Measurements from ENCODE around the gene SLC9A1.

Gene SLC9A1

DNA sequence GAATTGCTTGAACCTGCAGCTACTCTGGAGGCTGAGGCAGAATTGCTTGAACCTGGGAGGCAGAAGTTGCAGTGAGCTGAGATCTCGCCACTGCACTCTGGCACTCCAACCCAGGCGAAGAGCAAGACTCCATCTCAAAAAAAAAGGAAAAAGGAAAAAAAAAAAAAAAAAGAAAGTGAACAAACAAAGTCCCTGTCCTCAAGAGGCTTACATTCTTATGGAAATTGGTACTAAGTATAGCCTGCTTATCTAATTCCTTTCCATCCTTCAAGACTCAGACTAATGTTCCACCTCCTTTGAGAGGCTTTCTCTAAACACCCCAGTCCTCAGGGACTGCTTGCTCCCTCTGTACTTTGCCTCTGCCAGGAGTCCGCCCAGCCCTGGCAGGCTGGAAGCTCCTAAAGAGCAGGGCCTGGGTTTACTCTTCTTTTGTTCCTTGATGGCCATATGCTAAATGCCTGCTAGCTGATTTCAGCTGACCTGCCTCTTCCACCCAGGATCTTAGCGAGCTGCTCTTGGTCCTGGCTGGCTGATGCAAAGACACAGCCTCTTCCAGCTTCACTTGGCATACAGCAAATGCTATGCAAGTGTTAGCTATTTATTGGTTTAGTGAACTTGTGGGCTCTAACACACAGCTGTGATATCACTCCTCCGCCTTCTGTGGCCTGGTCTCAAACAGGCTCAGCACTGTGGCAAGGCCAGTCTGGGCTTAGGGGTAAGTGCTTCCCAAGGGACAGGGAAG, 9.8 kb downstream of the SLC9A1 start:
- FAIRE-seq, result no peak
- no peak for DNase-seq (ENCODE audit: insufficient read length, low spot score)

DNA sequence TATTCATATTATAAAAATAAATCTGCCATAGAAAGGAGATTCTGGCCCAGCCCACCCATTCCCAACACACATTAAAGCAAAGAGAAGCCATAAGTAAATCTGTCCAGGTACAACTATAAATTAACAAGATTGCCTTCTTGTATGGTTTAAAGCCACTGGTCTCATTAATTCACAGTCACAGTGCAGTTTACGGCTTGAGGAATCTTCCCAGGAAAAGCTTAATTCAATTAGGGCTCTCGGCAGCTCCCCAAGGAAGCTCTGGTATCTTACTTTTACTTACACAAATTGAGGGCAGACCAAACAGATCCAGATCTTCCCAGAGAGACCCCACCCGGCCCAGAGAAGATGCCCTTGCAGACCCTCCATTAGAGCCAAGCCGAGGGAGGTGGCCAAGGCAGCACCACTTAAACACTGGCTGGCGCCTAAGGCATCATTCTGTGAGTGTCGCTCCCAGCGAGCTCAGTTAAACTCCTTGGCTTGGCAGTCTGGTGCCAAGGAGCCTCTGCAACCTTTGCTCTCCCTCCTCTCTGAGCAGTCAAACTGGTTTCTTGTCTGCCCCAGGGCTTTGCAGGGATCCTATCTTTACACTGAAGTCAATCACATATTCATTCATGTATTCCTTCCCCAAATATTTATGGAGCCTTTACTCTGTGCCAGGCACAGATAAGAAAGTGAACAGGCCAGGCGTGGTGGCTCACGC, 10.7 kb downstream of the SLC9A1 start:
- FAIRE-seq (no peak), DNase-seq (ENCODE audit: insufficient read length, low spot score) (no peak)
- TF ChIP-seq POLR2A (IDR thresholded peaks at IDR 0.05; ENCODE audit: low read depth, low read length), result no peak

More for the DNA sequence above, 9.8 kb downstream of the SLC9A1 start:
- no peak for TF ChIP-seq POLR2A (IDR thresholded peaks at IDR 0.05; ENCODE audit: low read depth, low read length)

- FAIRE-seq (no peak), DNase-seq (ENCODE audit: insufficient read length, low spot score) (no peak)
- no peak for TF ChIP-seq POLR2A (IDR thresholded peaks at IDR 0.05; ENCODE audit: low read depth, low read length)
These were observed 11.5 kb downstream of the SLC9A1 start for GRCh38 chr1:27143401-27143800.

- DNase-seq (ENCODE audit: insufficient read length, low spot score), result no peak
- no peak for FAIRE-seq
- TF ChIP-seq POLR2A (IDR thresholded peaks at IDR 0.05; ENCODE audit: low read depth, low read length), result no peak
These were observed 12.5 kb downstream of the SLC9A1 start for GRCh38 chr1:27142464-27142863.

- DNase-seq (ENCODE audit: insufficient read length, low spot score), result no peak
- no peak for TF ChIP-seq POLR2A (IDR thresholded peaks at IDR 0.05; ENCODE audit: low read depth, low read length)
- FAIRE-seq, result no peak
These were observed 13.5 kb downstream of the SLC9A1 start for GRCh38 chr1:27141266-27142003.

DNA sequence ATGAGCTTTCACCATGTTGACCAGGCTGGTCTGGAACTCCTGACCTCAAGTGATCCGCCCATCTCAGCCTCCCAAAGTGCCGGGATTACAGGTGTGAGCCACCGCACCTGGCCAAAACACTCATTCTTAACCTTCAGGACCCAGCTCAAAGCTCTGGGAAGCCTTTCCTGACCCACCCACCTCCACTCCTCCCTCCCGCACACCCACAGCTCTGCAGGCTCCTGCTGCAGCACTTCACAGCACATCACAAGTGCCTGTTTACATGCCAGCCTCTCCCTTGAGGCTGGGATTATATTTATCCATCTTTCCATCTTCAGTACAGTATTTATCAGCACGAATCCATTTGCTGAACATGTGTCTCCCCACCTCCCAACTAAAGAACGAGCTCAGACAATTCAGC, 14.9 kb downstream of the SLC9A1 start:
- FAIRE-seq, result no peak
- TF ChIP-seq POLR2A (IDR thresholded peaks at IDR 0.05; ENCODE audit: low read depth, low read length), result no peak
- no peak for DNase-seq (ENCODE audit: insufficient read length, low spot score)

GRCh38 chr1:27138927-27139326, 16.0 kb downstream of the SLC9A1 start:
- TF ChIP-seq POLR2A (IDR thresholded peaks at IDR 0.05; ENCODE audit: low read depth, low read length), result no peak
- no peak for FAIRE-seq
- no peak for DNase-seq (ENCODE audit: insufficient read length, low spot score)

GRCh38 chr1:27138368-27138767, 16.6 kb downstream of the SLC9A1 start:
- no peak for TF ChIP-seq POLR2A (IDR thresholded peaks at IDR 0.05; ENCODE audit: low read depth, low read length)
- DNase-seq (ENCODE audit: insufficient read length, low spot score) (no peak), FAIRE-seq (no peak)

DNA sequence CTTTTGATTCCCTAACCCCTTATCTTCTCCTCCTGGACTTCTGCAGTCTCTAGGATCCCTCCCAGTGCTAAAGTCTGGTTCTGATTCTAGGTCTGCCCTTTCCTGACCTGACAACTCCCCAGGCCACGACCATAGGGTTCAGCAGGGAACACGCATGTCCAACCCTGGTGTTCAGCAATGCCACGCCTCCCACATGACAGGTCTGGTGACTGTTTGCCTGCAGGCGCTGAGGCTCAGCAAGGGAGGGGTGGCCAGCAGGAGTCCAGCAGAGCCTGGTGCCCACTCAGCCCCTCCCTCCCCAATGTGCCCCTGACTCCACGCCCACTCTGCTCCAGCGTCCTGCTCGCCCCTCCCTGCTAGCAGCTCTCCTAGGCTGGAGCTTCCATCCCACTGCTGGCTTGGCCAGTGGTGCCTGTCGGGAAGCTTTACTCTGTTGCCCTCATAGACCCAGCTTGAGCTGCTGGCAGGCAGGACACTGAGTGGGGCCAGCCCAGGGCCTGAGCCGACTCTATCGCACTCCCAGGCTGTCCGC, 17.3 kb downstream of the SLC9A1 start:
- TF ChIP-seq POLR2A (IDR thresholded peaks at IDR 0.05; ENCODE audit: low read depth, low read length), result no peak
- DNase-seq (ENCODE audit: insufficient read length, low spot score) (no peak), FAIRE-seq (no peak)

DNA sequence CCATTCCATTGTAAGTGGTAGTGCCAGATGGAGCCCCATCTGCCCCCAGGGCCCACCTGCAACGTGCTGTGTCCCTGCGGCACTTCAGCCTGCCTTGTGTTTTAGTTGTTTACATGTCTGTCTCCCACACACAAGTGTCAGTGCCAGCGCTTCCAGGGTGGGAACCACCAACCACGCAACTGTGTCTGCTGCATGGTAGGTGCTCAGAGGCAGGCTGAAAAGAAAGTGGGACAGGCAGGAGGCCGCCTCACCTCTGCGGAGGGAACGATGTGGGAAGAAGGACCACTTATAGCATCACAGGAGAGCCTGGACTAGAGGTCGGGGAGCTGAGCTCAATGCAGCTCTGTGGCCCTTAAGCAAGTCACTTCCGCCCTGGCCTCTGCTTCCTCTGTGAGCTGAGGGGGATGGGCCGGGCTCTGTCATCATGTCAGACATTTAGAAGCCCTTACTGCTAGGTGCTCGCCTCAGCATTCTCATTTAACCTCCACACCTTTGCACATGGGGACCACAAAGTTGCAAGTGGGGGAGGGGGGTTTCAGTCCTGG, 17.9 kb downstream of the SLC9A1 start:
- no peak for DNase-seq (ENCODE audit: insufficient read length, low spot score)

GRCh38 chr1:27136236-27136551, 18.7 kb downstream of the SLC9A1 start:
- no peak for FAIRE-seq
- TF ChIP-seq POLR2A (IDR thresholded peaks at IDR 0.05; ENCODE audit: low read depth, low read length), result no peak

More for the DNA sequence above, 17.9 kb downstream of the SLC9A1 start:
- FAIRE-seq, result no peak
- no peak for TF ChIP-seq POLR2A (IDR thresholded peaks at IDR 0.05; ENCODE audit: low read depth, low read length)

GRCh38 chr1:27135541-27136235, 19.2 kb downstream of the SLC9A1 start:
- no peak for FAIRE-seq
- TF ChIP-seq POLR2A (IDR thresholded peaks at IDR 0.05; ENCODE audit: low read depth, low read length), result no peak

More at GRCh38 chr1:27136236-27136551, 18.7 kb downstream of the SLC9A1 start:
- no peak for DNase-seq (ENCODE audit: insufficient read length, low spot score)

DNA sequence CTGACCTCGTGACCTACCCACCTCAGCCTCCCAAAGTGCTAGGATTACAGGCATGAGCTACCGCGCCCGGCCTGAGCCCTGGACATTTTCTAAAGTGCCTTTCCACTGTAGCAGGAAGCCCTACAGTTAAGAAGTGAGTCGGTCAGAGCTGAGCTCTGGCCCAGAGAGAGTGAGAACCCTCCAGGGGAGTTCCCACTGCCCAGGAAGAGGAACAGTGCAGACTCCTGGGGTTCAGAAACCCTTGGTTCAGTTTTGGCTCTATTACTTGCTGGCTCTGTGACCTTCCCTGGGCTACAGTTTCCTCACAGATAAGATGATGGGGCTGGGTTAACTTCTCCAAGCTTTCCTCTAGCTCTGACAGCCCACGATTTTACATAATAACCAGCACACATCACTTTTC, 20.9 kb downstream of the SLC9A1 start:
- DNase-seq (ENCODE audit: insufficient read length, low spot score), result no peak
- no peak for FAIRE-seq
- no peak for TF ChIP-seq POLR2A (IDR thresholded peaks at IDR 0.05; ENCODE audit: low read depth, low read length)

More at GRCh38 chr1:27135541-27136235, 19.2 kb downstream of the SLC9A1 start:
- DNase-seq (ENCODE audit: insufficient read length, low spot score), result no peak

Data from H54 (cell line).